HG02852 (cell line): ENCODE measurements around the gene CHRNG.

Source experiments
- ATAC-seq: cut with Tn5 transposase; IDR thresholded peaks from one replicate; pipeline ENCODE4 v1.9.1; 2021; ENCODE audit warnings: mild to moderate bottlenecking, moderate library complexity; ENCODE audit not compliant: unreplicated experiment

CHRNG gene

GRCh38 chr2:232505856-232506255 lies 33.6 kb upstream of the CHRNG start:
- no peak for ATAC-seq

- no peak for ATAC-seq
These were observed 32.8 kb upstream of the CHRNG start for GRCh38 chr2:232506709-232507108.

GRCh38 chr2:232508251-232508650 lies 31.2 kb upstream of the CHRNG start:
- ATAC-seq: no peak

GRCh38 chr2:232511336-232511890 lies 28.1 kb upstream of the CHRNG start:
- ATAC-seq: no peak

GRCh38 chr2:232512602-232513001 lies 26.9 kb upstream of the CHRNG start:
- ATAC-seq: no peak

GRCh38 chr2:232513353-232513752 lies 26.1 kb upstream of the CHRNG start:
- ATAC-seq: no peak

GRCh38 chr2:232515639-232516038 lies 23.9 kb upstream of the CHRNG start:
- ATAC-seq: no peak

GRCh38 chr2:232516551-232516950 lies 22.9 kb upstream of the CHRNG start:
- ATAC-seq: no peak

GRCh38 chr2:232518844-232519243 lies 20.6 kb upstream of the CHRNG start:
- ATAC-seq: no peak

- no peak for ATAC-seq
These were observed 19.7 kb upstream of the CHRNG start, which contains the start of gene PRSS56 for GRCh38 chr2:232519581-232520438. TSS of gene PRSS56 (plus strand) at chr2:232520388. CDS start at chr2:232520599, 211 bp downstream.

- ATAC-seq: no peak
These were observed 19.0 kb upstream of the CHRNG start for GRCh38 chr2:232520489-232520888.

GRCh38 chr2:232521098-232521497 lies 18.4 kb upstream of the CHRNG start:
- no peak for ATAC-seq

- no peak for ATAC-seq
These were observed 17.4 kb upstream of the CHRNG start for GRCh38 chr2:232521959-232522622.

GRCh38 chr2:232522623-232523401 lies 16.7 kb upstream of the CHRNG start:
- ATAC-seq: no peak

- ATAC-seq: no peak
These were observed 16.1 kb upstream of the CHRNG start for GRCh38 chr2:232523402-232523681.

- no peak for ATAC-seq
These were observed 15.6 kb upstream of the CHRNG start for GRCh38 chr2:232523682-232524597.

- no peak for ATAC-seq
These were observed 14.7 kb upstream of the CHRNG start for GRCh38 chr2:232524771-232525170.

GRCh38 chr2:232525199-232525598 lies 14.3 kb upstream of the CHRNG start:
- no peak for ATAC-seq

- ATAC-seq: no peak
These were observed 13.6 kb upstream of the CHRNG start, which contains the start of gene CHRND for GRCh38 chr2:232525791-232526371. TSS of gene CHRND (plus strand) at chr2:232526160. CDS start at chr2:232526216, 56 bp downstream.
